AG09309 (cell line): ENCODE data around the gene EIF3K.

ENCODE experiments used
- DNase-seq: peaks from one replicate; pipeline ENCODE4 v3.0.0-alpha.2; 2010; ENCODE audit warnings: low read depth
- H3K4me3 ChIP-seq: 2 replicates; pipeline ENCODE4 v1.5.1; 2011; ENCODE audit warnings: mild to moderate bottlenecking, low read depth, low read length, moderate library complexity; ENCODE audit not compliant: control insufficient read depth
- CTCF ChIP-seq: IDR thresholded peaks from 2 replicates; pipeline ENCODE4 v1.5.1; 2011; ENCODE audit warnings: mild to moderate bottlenecking, low read depth, low read length, inconsistent platforms; ENCODE audit not compliant: insufficient read depth, control insufficient read depth; ENCODE audit errors: missing control alignments

Gene EIF3K

DNA sequence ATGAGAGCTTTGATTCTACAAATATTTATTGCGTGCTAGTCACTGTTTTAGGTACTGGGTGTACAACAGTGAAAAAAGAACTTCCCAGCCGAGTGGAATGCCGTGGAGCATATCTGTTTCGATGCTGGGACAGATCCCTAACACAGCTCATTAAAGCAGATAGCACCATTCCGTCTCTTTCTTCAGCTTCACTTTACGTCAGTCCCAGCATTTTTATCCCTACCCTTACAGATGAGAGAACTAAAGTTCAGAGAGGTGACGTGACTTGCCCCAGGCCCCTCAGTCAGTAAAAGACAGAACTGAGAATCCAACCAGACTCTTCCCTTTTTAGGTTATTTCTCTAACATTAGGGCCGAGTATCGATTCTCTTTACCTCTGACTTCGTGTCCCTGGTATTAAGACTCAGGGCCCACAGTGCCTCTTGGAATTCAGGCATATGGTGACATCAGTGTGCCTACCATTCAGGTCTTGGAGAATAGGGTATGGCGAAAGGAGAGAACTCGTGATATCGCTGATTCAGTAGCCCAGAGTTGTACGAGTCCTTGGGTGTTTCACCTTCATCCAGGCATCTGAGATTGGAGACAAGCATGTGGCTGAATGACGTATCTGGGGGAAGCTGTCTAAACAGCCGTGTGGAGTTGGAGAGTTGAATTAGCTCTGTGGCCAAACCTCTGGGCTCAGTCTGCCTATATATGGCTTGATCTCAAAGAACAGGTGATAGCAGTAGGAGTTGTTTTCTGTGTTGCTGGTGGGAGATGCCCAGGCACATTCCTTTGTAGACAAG, 55.6 kb downstream of the EIF3K start:
- DNase-seq, result no peak
- H3K4me3 ChIP-seq, result no peak overlapping the region
- no peak for TF ChIP-seq CTCF

DNA sequence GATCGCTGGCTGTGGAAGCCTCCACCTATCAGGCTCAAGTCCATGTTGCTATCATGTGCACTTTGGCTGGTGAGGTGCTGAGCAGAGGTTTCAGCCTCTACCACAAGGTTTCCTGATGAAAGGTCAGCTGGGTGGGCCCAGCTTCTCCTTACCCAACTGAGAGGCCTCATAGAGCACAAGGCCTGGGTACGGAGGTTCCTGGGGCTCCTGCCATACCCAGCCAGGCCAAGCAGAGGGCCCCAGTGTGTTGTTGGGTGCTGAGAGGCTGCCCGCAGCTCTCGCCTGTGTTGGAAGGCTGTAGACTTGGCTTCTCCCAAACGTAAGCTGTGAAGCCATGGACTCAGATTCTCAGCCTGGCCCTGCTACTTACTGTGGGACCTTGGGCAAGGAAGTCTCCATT, 56.6 kb downstream of the EIF3K start:
- no peak overlapping the region for H3K4me3 ChIP-seq
- TF ChIP-seq CTCF, result no peak
- no peak for DNase-seq

GRCh38 chr19:38676023-38676877, 57.3 kb downstream of the EIF3K start:
- DNase-seq, result no peak
- no peak overlapping the region for H3K4me3 ChIP-seq
- TF ChIP-seq CTCF, result no peak

GRCh38 chr19:38676878-38677646, 58.1 kb downstream of the EIF3K start:
- no peak overlapping the region for H3K4me3 ChIP-seq
- DNase-seq, result no peak
- TF ChIP-seq CTCF, result no peak

GRCh38 chr19:38678217-38678890, 59.4 kb downstream of the EIF3K start:
- DNase-seq, result no peak
- TF ChIP-seq CTCF, result no peak
- no peak overlapping the region for H3K4me3 ChIP-seq
